ENCODE measurements around the gene GTF2IRD1. TPM values are rescaled to one million over a fixed set of nuclear protein-coding genes. Genes with fewer than 3 reads are reported as not detected.
"Not testable (repeated sequence)": the region's sequence is repeated elsewhere in the genome, so short reads cannot be mapped to it uniquely, and the experiment has no call there.

GTF2IRD1 gene
- polyA plus RNA-seq, 1 of the 3 experiments (the other 2 are of a cell fraction), result 26.4 TPM

DNA sequence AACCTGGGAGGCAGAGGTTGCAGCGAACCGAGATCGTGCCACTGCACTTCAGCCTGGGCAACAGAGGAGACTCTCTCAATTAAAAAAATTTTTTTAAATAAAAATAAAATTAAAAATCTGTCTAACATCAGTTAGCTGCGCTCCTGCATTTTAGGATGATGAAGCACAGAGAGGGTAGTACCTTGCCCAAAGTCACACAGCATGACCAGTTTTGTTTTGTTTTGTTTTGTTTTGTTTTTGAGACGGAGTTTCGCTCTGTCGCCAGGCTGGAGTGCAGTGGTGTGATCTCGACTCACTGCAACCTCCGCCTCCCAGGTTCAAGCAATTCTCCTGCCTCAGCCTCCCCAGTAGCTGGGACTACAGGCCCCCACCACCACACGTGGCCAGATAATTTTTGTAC is 55.7 kb downstream of the GTF2IRD1 start:
- H3K9me3 ChIP-seq; H3K27me3 ChIP-seq (ENCODE audit: insufficient read depth); H3K9ac ChIP-seq; DNase-seq; H3K36me3 ChIP-seq (replicated peaks in 1 of 2; ENCODE audit: control insufficient read depth in 1 of 2, insufficient read depth in 2 of 2, low read length in 1 of 2); H2AFZ ChIP-seq (ENCODE audit: low read depth); H3K4me3 ChIP-seq (ENCODE audit: low read depth in 2 of 2, low read length in 1 of 2); H3K27ac ChIP-seq (ENCODE audit: low read depth in 2 of 2, low read length in 1 of 2); CTCF ChIA-PET; H3K79me2 ChIP-seq (ENCODE audit: insufficient read depth); H3K9me2 ChIP-seq; H3K4me2 ChIP-seq; H3F3A ChIP-seq (replicated peaks; ENCODE audit: insufficient read depth); H4K20me1 ChIP-seq (ENCODE audit: insufficient read depth); POLR2A ChIA-PET: not testable (repeated sequence)
- 93% methylated on average over 10 of the region's 10 CpGs for WGBS (ENCODE audit: low lambda C conversion rate)
- H3K4me1 ChIP-seq (ENCODE audit: control insufficient read depth in 1 of 2, insufficient read depth in 2 of 2, low read depth in 1 of 2, low read length in 1 of 2), result peaks cover 0 to 41% of the 10 kb centered on the region in 2 experiments; a peak in 1 of 4 replicates

DNA sequence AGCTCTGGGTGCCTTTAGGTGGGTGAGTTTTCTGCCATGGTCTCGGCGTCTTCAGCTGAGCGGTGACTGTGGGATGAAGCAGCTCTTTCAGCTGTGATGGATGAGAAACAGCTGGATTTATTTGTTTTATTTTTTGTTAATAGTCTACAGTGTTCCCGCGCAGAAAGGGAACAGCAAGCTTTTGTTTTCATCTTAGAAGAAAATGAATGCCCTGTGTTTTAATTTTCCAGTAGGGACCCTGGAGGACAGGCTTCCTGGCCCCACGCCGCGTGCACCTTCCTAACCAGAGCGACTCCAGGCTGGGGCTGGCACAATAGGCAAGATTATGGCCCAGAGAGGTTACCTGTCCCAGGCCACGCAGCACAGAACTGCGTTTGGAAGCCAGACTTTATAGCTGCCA is 57.6 kb downstream of the GTF2IRD1 start:
- CTCF ChIA-PET, result interaction anchor here (0.8 to 1.9 kb wide), 2 partner anchors 60 to 94 kb away, joined by 3 to 4 read pairs; no protein-coding TSS in a partner anchor
- POLR2A ChIA-PET, result no interaction called here
- DNase-seq, result no peak

DNA sequence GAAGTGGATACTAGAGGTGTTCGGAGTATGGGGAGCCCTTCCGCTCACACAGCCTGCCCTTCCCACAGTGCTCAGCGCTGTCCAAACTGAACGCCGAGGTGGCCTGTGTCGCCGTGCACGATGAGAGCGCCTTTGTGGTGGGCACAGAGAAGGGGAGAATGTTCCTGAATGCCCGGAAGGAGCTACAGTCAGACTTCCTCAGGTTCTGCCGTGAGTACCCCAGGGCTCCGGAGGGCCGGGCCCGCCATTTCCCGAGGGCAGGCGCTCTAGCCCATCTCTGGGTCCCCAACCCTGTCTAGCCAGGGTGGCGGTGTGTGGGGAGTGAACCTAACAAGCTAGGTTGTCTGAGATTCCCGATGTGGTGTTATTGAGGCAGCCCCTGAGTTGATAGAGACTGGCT is 59.1 kb downstream of the GTF2IRD1 start:
- Histone ChIP-seq H3K79me2 (ENCODE audit: insufficient read depth) (no peaks in the 10 kb centered on the region), H3K9me3 (no peaks in the 10 kb centered on the region), H2AFZ (ENCODE audit: low read depth) (no peak overlapping the region), H3K4me2 (no peak overlapping the region), H4K20me1 (ENCODE audit: insufficient read depth) (no peaks in the 10 kb centered on the region), H3K36me3 (replicated peaks in 1 of 2; ENCODE audit: control insufficient read depth in 1 of 2, insufficient read depth in 2 of 2, low read length in 1 of 2) (peaks cover 0 to 18% of the 10 kb centered on the region in 2 experiments), H3F3A (replicated peaks; ENCODE audit: insufficient read depth) (peaks cover 4% of the 10 kb centered on the region), H3K27ac (ENCODE audit: low read depth in 2 of 2, low read length in 1 of 2) (peak overlapping the region in 1 of 2 experiments; percentile 5; a peak in 1 of 4 replicates), H3K9ac (no peak overlapping the region), H3K27me3 (ENCODE audit: insufficient read depth) (no peaks in the 10 kb centered on the region), H3K9me2 (no peaks in the 10 kb centered on the region), H3K4me3 (ENCODE audit: low read depth in 2 of 2, low read length in 1 of 2) (no peak overlapping the region), H3K4me1 (ENCODE audit: control insufficient read depth in 1 of 2, insufficient read depth in 2 of 2, low read depth in 1 of 2, low read length in 1 of 2) (peaks cover 0 to 22% of the 10 kb centered on the region in 2 experiments; a peak in 1 of 4 replicates)
- CTCF ChIA-PET, result interaction anchor here (0.7 to 3.6 kb wide), 3 partner anchors 8 to 95 kb away, joined by 3 to 19 read pairs (median 4); no protein-coding TSS in a partner anchor
- POLR2A ChIA-PET, result no interaction called here
- 91% methylated on average over 18 of the region's 18 CpGs for WGBS (ENCODE audit: low lambda C conversion rate)
- no peak for TF ChIP-seq EZH2phosphoT487 (IDR thresholded peaks at IDR 0.05; ENCODE audit: borderline replicate concordance, low read depth)
- TF ChIP-seq CHD2 (IDR thresholded peaks at IDR 0.05; ENCODE audit: low read length, partially characterized antibody), result no peak
- DNase-seq, result no peak

More for the DNA sequence above, 57.6 kb downstream of the GTF2IRD1 start:
- H3K4me2 ChIP-seq, result no peak overlapping the region
- H3K27ac ChIP-seq (ENCODE audit: low read depth in 2 of 2, low read length in 1 of 2), result no peak overlapping the region
- no peak overlapping the region for H3K4me3 ChIP-seq (ENCODE audit: low read depth in 2 of 2, low read length in 1 of 2)
- no peak for TF ChIP-seq RXRA (IDR thresholded peaks at IDR 0.05; ENCODE audit: borderline replicate concordance, low read depth)
- TF ChIP-seq EZH2phosphoT487 (IDR thresholded peaks at IDR 0.05; ENCODE audit: borderline replicate concordance, low read depth), result no peak
- TF ChIP-seq TEAD4 (IDR thresholded peaks at IDR 0.05; ENCODE audit: borderline replicate concordance, insufficient read depth), result no peak
- TF ChIP-seq, protein P1, sequence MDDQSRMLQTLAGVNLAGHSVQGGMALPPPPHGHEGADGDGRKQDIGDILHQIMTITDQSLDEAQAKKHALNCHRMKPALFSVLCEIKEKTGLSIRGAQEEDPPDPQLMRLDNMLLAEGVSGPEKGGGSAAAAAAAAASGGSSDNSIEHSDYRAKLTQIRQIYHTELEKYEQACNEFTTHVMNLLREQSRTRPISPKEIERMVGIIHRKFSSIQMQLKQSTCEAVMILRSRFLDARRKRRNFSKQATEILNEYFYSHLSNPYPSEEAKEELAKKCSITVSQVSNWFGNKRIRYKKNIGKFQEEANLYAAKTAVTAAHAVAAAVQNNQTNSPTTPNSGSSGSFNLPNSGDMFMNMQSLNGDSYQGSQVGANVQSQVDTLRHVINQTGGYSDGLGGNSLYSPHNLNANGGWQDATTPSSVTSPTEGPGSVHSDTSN (IDR thresholded peaks at IDR 0.05), result no peak
- no peak for TF ChIP-seq MEF2A (IDR thresholded peaks at IDR 0.05; ENCODE audit: borderline replicate concordance, low read depth)
- TF ChIP-seq, protein P2, sequence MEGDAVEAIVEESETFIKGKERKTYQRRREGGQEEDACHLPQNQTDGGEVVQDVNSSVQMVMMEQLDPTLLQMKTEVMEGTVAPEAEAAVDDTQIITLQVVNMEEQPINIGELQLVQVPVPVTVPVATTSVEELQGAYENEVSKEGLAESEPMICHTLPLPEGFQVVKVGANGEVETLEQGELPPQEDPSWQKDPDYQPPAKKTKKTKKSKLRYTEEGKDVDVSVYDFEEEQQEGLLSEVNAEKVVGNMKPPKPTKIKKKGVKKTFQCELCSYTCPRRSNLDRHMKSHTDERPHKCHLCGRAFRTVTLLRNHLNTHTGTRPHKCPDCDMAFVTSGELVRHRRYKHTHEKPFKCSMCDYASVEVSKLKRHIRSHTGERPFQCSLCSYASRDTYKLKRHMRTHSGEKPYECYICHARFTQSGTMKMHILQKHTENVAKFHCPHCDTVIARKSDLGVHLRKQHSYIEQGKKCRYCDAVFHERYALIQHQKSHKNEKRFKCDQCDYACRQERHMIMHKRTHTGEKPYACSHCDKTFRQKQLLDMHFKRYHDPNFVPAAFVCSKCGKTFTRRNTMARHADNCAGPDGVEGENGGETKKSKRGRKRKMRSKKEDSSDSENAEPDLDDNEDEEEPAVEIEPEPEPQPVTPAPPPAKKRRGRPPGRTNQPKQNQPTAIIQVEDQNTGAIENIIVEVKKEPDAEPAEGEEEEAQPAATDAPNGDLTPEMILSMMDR (IDR thresholded peaks at IDR 0.05), result no peak
- H3K79me2 ChIP-seq (ENCODE audit: insufficient read depth), result no peaks in the 10 kb centered on the region
- H3K9me2 ChIP-seq, result no peaks in the 10 kb centered on the region
- 94% methylated on average over 11 of the region's 11 CpGs for WGBS (ENCODE audit: low lambda C conversion rate)
- H2AFZ ChIP-seq (ENCODE audit: low read depth), result no peak overlapping the region
- peaks cover 0 to 18% of the 10 kb centered on the region in 2 experiments for H3K36me3 ChIP-seq (replicated peaks in 1 of 2; ENCODE audit: control insufficient read depth in 1 of 2, insufficient read depth in 2 of 2, low read length in 1 of 2)
- no peaks in the 10 kb centered on the region for H3K9me3 ChIP-seq
- H3K27me3 ChIP-seq (ENCODE audit: insufficient read depth), result no peaks in the 10 kb centered on the region
- no peak overlapping the region for H3K9ac ChIP-seq
- H3F3A ChIP-seq (replicated peaks; ENCODE audit: insufficient read depth), result peaks cover 4% of the 10 kb centered on the region
- H3K4me1 ChIP-seq (ENCODE audit: control insufficient read depth in 1 of 2, insufficient read depth in 2 of 2, low read depth in 1 of 2, low read length in 1 of 2), result peaks cover 0 to 36% of the 10 kb centered on the region in 2 experiments; a peak in 1 of 4 replicates
- H4K20me1 ChIP-seq (ENCODE audit: insufficient read depth), result no peaks in the 10 kb centered on the region
